ENCODE measurements around the gene CEP152.

DNA sequence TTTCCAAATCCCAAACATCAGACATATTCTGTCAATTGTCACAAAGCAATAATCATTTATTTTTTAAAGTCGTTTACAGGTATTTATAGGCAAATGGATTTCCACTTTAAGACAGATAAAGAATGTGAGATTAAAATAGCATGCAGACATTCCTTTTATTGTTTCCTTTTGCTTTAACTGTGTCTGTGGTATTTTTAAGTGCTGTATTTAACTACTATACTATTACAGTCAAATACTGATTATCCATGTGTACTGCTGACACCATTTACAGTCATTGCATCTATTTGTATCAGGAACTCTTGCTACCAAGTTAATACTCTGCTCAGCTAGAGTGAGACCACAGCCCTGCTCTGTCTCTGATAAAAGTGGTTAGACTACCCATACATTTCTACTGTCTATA lies 12.8 kb upstream of the CEP152 start:
- TF ChIP-seq, protein P1, sequence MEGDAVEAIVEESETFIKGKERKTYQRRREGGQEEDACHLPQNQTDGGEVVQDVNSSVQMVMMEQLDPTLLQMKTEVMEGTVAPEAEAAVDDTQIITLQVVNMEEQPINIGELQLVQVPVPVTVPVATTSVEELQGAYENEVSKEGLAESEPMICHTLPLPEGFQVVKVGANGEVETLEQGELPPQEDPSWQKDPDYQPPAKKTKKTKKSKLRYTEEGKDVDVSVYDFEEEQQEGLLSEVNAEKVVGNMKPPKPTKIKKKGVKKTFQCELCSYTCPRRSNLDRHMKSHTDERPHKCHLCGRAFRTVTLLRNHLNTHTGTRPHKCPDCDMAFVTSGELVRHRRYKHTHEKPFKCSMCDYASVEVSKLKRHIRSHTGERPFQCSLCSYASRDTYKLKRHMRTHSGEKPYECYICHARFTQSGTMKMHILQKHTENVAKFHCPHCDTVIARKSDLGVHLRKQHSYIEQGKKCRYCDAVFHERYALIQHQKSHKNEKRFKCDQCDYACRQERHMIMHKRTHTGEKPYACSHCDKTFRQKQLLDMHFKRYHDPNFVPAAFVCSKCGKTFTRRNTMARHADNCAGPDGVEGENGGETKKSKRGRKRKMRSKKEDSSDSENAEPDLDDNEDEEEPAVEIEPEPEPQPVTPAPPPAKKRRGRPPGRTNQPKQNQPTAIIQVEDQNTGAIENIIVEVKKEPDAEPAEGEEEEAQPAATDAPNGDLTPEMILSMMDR (conservative IDR thresholded peaks at IDR 0.05; ENCODE audit: low read depth in 2 of 2): no peak
- TF ChIP-seq POLR2AphosphoS5 (IDR thresholded peaks at IDR 0.05; ENCODE audit: low read depth): no peak
- TF ChIP-seq EZH2 (IDR thresholded peaks at IDR 0.05; ENCODE audit: low read depth, unreplicated experiment): no peak
- no peak for TF ChIP-seq EZH2phosphoT487 (IDR thresholded peaks at IDR 0.05; ENCODE audit: unreplicated experiment)
- TF ChIP-seq CREB1 (CRISPR knock-in tag; IDR thresholded peaks at IDR 0.05; ENCODE audit: low read depth): no peak
- TF ChIP-seq, protein P2, sequence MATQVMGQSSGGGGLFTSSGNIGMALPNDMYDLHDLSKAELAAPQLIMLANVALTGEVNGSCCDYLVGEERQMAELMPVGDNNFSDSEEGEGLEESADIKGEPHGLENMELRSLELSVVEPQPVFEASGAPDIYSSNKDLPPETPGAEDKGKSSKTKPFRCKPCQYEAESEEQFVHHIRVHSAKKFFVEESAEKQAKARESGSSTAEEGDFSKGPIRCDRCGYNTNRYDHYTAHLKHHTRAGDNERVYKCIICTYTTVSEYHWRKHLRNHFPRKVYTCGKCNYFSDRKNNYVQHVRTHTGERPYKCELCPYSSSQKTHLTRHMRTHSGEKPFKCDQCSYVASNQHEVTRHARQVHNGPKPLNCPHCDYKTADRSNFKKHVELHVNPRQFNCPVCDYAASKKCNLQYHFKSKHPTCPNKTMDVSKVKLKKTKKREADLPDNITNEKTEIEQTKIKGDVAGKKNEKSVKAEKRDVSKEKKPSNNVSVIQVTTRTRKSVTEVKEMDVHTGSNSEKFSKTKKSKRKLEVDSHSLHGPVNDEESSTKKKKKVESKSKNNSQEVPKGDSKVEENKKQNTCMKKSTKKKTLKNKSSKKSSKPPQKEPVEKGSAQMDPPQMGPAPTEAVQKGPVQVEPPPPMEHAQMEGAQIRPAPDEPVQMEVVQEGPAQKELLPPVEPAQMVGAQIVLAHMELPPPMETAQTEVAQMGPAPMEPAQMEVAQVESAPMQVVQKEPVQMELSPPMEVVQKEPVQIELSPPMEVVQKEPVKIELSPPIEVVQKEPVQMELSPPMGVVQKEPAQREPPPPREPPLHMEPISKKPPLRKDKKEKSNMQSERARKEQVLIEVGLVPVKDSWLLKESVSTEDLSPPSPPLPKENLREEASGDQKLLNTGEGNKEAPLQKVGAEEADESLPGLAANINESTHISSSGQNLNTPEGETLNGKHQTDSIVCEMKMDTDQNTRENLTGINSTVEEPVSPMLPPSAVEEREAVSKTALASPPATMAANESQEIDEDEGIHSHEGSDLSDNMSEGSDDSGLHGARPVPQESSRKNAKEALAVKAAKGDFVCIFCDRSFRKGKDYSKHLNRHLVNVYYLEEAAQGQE (IDR thresholded peaks at IDR 0.05; ENCODE audit: unreplicated experiment): no peak
- no peak for TF ChIP-seq JUNB (IDR thresholded peaks at IDR 0.05; ENCODE audit: unreplicated experiment)
- no peak for TF ChIP-seq STAT1 (IDR thresholded peaks at IDR 0.05; ENCODE audit: unreplicated experiment)

Measured in GM23338 (cell line).